ENCODE data around the gene FAM13B.

DNA sequence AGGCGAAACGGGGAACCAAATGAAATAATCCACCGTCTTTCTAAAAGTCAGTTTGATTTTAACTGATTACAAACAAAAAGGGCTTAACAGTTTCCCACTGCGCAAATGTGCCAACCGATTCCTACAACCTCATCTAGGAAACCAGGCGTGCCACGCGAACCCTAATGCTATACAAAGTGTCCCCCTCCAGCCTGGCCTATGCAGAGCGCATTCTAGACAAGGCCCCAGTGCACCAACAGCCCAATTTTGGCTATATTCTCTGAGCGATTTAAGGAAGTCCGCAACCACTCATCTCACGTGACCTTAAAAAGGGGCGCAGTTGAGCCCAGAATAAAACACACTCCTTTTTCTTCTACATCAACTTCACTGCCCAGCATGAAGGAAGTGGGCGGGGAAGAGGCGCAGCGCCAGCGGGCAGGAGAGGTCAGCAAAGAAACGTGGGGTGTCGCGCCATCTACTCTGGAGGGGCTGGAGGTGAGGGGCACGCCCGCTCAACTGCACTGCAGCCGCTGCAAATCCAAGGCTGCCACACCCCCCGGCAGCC, 779 bp downstream of the FAM13B start:
- TF ChIP-seq CTCF (IDR thresholded peaks at IDR 0.05; ENCODE audit: poor library complexity) (no peak), EZH2 (IDR thresholded peaks at IDR 0.05; ENCODE audit: borderline replicate concordance) (no peak)

Measured in hepatocyte (in vitro differentiated cells).